GM12878 (cell line): ENCODE data around the gene IRAG1. TPM values are rescaled to one million over a fixed set of nuclear protein-coding genes. Genes with fewer than 3 reads are reported as not detected.

Experiments used
- BCLAF1 ChIP-seq: fragments of 450-650 bp; IDR thresholded peaks from 2 replicates; pipeline ENCODE4 v1.6.1; 2017; ENCODE audit warnings: antibody characterized with exemption, mild to moderate bottlenecking, moderate library complexity
- CTCF ChIP-seq, 3 experiments: IDR thresholded peaks in 2 of 3; conservative IDR thresholded peaks in 1 of 3; 2 replicates each; pipeline ENCODE4 v1.5.1; 2011; ENCODE audit warnings: low read depth in 3 of 3, low read length in 3 of 3, mild to moderate bottlenecking in 3 of 3, control low read depth in 2 of 3, moderate library complexity in 2 of 3, inconsistent platforms in 1 of 3, mixed read lengths in 1 of 3; ENCODE audit not compliant: control insufficient read depth in 2 of 3, insufficient read depth in 1 of 3; ENCODE audit errors: extremely low read depth in 1 of 3
- E2F8 ChIP-seq: fragments of 450-650 bp; IDR thresholded peaks from 2 replicates; pipeline ENCODE4 v1.6.1; 2018; ENCODE audit warnings: mild to moderate bottlenecking, low read depth, moderate library complexity; ENCODE audit not compliant: partially characterized antibody
- KDM1A ChIP-seq: fragments of 200-600 bp; sonication (generic); IDR thresholded peaks from 2 replicates; pipeline ENCODE4 v1.6.1; 2016; ENCODE audit warnings: borderline replicate concordance
- PRDM15 ChIP-seq: fragments of 450-650 bp; formaldehyde crosslinking; IDR thresholded peaks from 2 replicates; pipeline ENCODE4 v1.4.0; 2020; ENCODE audit warnings: mild to moderate bottlenecking, moderate library complexity
- SP1 ChIP-seq: IDR thresholded peaks from one replicate; pipeline ENCODE4 v1.6.1; 2011; ENCODE audit warnings: low read depth, low read length
- TCF7 ChIP-seq: IDR thresholded peaks from 2 replicates; pipeline ENCODE4 v1.6.1; 2014; ENCODE audit warnings: antibody characterized with exemption, borderline replicate concordance
- polyA plus RNA-seq, 11 experiments: library from polyadenylated mRNA; depleted of rRNA in 4 of 11; unstranded in 6 of 11; stranded (reverse) in 5 of 11; fragments of >200 nt; fragmentation: Nextera tagmentation in 4 of 11; fragmentation: Illumina TruSeq in 1 of 11; extraction: Ambion mirVana in 4 of 11; extraction: Trizol in 1 of 11; gene quantifications; 1 replicate in 1 of 11; 2 replicates in 10 of 11; pipeline versions ENCODE4 v1.2.1 to v1.2.3, GENCODE V29; 2011 to 2016; ENCODE audit warnings: inconsistent platforms in 2 of 11, missing spikeins in 2 of 11, low read depth in 1 of 11
- total RNA-seq, 4 experiments: library from RNA; depleted of rRNA in 3 of 4; stranded (reverse); fragments of >200 nt in 3 of 4; fragmentation: Illumina TruSeq in 1 of 4; extraction: Trizol in 1 of 4; gene quantifications; 2 replicates each; pipeline versions ENCODE4 v1.2.1 to v1.2.3, GENCODE V29; 2013 to 2021
- TF ChIP-seq, protein P1 (sequence below): IDR thresholded peaks from 2 replicates; pipeline ENCODE4 v1.6.1; 2012; ENCODE audit warnings: low read depth, low read length, improper control_type of control experiment
- TF ChIP-seq, protein P2 (sequence below): fragments of 450-650 bp; IDR thresholded peaks from 2 replicates; pipeline ENCODE4 v1.6.1; 2016; ENCODE audit warnings: mild to moderate bottlenecking
- TF ChIP-seq, protein P3 (sequence below): fragments of 450-650 bp; conservative IDR thresholded peaks from 2 replicates; pipeline ENCODE4 v1.6.1; 2017; ENCODE audit warnings: mild to moderate bottlenecking, moderate library complexity

IRAG1 gene
- total and polyA plus RNA-seq, 10 of the 15 experiments (the other 5 are each of a cell fraction or from before 2014, with no cell fraction given), result 0.02 to 0.18 (median 0.06) TPM; not detected in 4

DNA sequence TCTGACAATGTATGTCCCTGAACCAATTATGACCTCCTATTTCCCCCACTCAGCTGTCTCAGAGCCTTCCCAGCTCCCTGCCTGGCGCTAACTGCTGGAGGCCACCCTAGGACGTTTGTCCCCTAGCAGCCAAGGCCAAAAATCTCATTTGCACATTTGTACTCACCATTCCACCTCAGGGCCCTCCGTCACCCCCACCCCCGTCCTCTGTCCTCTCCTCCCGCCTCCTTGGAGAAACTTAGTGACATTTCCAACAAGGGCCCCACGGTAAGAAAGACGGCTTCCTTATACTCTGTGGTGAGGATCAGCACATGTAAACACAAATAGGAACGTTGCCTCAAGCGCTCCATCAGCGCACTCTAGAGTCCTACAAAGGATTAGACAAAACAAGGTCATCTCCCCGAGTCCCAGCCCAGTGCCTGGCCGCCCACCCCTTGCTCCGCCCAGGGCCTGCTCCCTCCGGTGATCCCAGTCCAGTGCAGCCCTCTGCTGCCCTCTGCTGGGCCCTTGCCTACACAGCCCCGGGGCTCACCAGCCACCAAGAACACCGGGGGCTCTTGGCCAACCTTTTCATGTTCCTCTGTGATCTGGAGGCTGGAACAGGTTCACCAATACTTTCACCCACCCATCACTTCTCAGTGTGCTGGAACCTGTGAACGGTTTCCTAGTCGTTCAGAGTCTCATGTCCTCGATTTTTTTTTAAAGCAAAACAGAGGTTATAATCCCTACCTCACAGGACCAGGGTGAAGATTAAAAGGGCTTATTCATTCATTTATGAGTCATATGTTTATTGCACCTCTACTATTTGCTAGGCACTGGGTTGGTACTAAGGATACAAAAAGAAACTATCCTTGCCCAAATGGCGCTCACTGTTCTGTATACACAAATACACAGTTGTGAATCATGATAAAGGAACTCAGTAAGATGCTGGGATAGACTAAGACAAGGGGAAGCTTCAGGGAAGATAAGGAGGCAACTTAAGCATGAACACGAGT, 42.2 kb upstream of the IRAG1 start (continued):
- TF ChIP-seq CTCF (IDR thresholded peaks at IDR 0.05 in 2 of 3, conservative IDR thresholded peaks at IDR 0.05 in 1 of 3; ENCODE audit: control insufficient read depth in 2 of 3, extremely low read depth in 1 of 3, insufficient read depth in 1 of 3, low read depth in 3 of 3, low read length in 3 of 3) (peak; percentile 93 to 99 (median 95)), TCF7 (no peak), PRDM15 (CRISPR knock-in tag) (no peak), E2F8 (no peak), SP1 (no peak), KDM1A (no peak), BCLAF1 (no peak)
- TF ChIP-seq, protein P1, sequence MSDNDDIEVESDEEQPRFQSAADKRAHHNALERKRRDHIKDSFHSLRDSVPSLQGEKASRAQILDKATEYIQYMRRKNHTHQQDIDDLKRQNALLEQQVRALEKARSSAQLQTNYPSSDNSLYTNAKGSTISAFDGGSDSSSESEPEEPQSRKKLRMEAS, result no peak
- TF ChIP-seq, protein P2, sequence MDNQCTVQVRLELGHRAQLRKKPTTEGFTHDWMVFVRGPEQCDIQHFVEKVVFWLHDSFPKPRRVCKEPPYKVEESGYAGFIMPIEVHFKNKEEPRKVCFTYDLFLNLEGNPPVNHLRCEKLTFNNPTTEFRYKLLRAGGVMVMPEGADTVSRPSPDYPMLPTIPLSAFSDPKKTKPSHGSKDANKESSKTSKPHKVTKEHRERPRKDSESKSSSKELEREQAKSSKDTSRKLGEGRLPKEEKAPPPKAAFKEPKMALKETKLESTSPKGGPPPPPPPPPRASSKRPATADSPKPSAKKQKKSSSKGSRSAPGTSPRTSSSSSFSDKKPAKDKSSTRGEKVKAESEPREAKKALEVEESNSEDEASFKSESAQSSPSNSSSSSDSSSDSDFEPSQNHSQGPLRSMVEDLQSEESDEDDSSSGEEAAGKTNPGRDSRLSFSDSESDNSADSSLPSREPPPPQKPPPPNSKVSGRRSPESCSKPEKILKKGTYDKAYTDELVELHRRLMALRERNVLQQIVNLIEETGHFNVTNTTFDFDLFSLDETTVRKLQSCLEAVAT, result no peak
- TF ChIP-seq, protein P3, sequence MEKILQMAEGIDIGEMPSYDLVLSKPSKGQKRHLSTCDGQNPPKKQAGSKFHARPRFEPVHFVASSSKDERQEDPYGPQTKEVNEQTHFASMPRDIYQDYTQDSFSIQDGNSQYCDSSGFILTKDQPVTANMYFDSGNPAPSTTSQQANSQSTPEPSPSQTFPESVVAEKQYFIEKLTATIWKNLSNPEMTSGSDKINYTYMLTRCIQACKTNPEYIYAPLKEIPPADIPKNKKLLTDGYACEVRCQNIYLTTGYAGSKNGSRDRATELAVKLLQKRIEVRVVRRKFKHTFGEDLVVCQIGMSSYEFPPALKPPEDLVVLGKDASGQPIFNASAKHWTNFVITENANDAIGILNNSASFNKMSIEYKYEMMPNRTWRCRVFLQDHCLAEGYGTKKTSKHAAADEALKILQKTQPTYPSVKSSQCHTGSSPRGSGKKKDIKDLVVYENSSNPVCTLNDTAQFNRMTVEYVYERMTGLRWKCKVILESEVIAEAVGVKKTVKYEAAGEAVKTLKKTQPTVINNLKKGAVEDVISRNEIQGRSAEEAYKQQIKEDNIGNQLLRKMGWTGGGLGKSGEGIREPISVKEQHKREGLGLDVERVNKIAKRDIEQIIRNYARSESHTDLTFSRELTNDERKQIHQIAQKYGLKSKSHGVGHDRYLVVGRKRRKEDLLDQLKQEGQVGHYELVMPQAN, result no peak
